GM19025 (cell line): ENCODE measurements around the gene HAUS7.

Experiments
- ATAC-seq: cut with Tn5 transposase; IDR thresholded peaks from one replicate; pipeline ENCODE4 v1.9.1; 2021; ENCODE audit warnings: mild to moderate bottlenecking, low read depth, moderate library complexity; ENCODE audit not compliant: unreplicated experiment

HAUS7 gene

GRCh38 chrX:153481043-153481442 lies 10.7 kb upstream of the HAUS7 start:
- ATAC-seq: no peak

- no peak for ATAC-seq
These were observed 8.4 kb upstream of the HAUS7 start for GRCh38 chrX:153478746-153479145.

- no peak for ATAC-seq
These were observed 7.5 kb upstream of the HAUS7 start for GRCh38 chrX:153477901-153478300.

- ATAC-seq: no peak
These were observed 7.0 kb upstream of the HAUS7 start for GRCh38 chrX:153477364-153477857.

GRCh38 chrX:153476666-153477363 lies 6.4 kb upstream of the HAUS7 start:
- no peak for ATAC-seq

GRCh38 chrX:153475751-153476281 lies 5.4 kb upstream of the HAUS7 start:
- no peak for ATAC-seq

- ATAC-seq: no peak
These were observed 4.9 kb upstream of the HAUS7 start for GRCh38 chrX:153475271-153475670.

- ATAC-seq: no peak
These were observed 4.3 kb upstream of the HAUS7 start for GRCh38 chrX:153474718-153475117.

- ATAC-seq: no peak
These were observed 3.9 kb upstream of the HAUS7 start for GRCh38 chrX:153474266-153474665.

- no peak for ATAC-seq
These were observed 2.8 kb upstream of the HAUS7 start for GRCh38 chrX:153473126-153473525.

- no peak for ATAC-seq
These were observed 1.4 kb upstream of the HAUS7 start for GRCh38 chrX:153471663-153472280.

GRCh38 chrX:153469811-153470410 lies 465 bp downstream of the HAUS7 start:
- peak; percentile 28 for ATAC-seq

- no peak for ATAC-seq
These were observed 2.3 kb downstream of the HAUS7 start for GRCh38 chrX:153468008-153468580.

- ATAC-seq: no peak
These were observed 4.5 kb downstream of the HAUS7 start for GRCh38 chrX:153465691-153466380.

GRCh38 chrX:153464116-153464515 lies 6.3 kb downstream of the HAUS7 start:
- ATAC-seq: no peak

- no peak for ATAC-seq
These were observed 6.8 kb downstream of the HAUS7 start for GRCh38 chrX:153463556-153463955.

GRCh38 chrX:153463031-153463430 lies 7.3 kb downstream of the HAUS7 start:
- no peak for ATAC-seq

- no peak for ATAC-seq
These were observed 8.1 kb downstream of the HAUS7 start for GRCh38 chrX:153462291-153462690.

- no peak for ATAC-seq
These were observed 9.6 kb downstream of the HAUS7 start for GRCh38 chrX:153460826-153461225.

GRCh38 chrX:153459986-153460385 lies 10.4 kb downstream of the HAUS7 start:
- ATAC-seq: no peak

- no peak for ATAC-seq
These were observed 11.9 kb downstream of the HAUS7 start for GRCh38 chrX:153458476-153458875.
